K562 (cell line): ENCODE data around the gene FANCC. TPM values are rescaled to one million over a fixed set of nuclear protein-coding genes. Genes with fewer than 3 reads are reported as not detected.

Source experiments
- FOS ChIP-seq: IDR thresholded peaks from 3 replicates; pipeline ENCODE4 v1.6.1; 2011; ENCODE audit not compliant: insufficient read length; ENCODE audit errors: extremely low read depth
- GATAD2B ChIP-seq: fragments of 450-650 bp; IDR thresholded peaks from 2 replicates; pipeline ENCODE4 v1.6.1; 2017; ENCODE audit warnings: mild to moderate bottlenecking, borderline replicate concordance
- HIVEP1 ChIP-seq: fragments of 250-450 bp; sonication (Bioruptor Pico); IDR thresholded peaks from 2 replicates; pipeline ENCODE4 v1.4.0; 2020; ENCODE audit warnings: mild to moderate bottlenecking
- IRF2 ChIP-seq: sonication (generic); formaldehyde crosslinking; IDR thresholded peaks from 2 replicates; pipeline ENCODE4 v1.8.1; 2022; ENCODE audit warnings: mild to moderate bottlenecking, missing genetic modification reagents
- MCM7 ChIP-seq, 2 experiments: fragments of 450-650 bp; IDR thresholded peaks; 2 replicates each; pipeline ENCODE4 v1.6.1; 2016 to 2018
- NONO ChIP-seq, 2 experiments: fragments of 200-400 bp in 1 of 2; fragments of 450-650 bp in 1 of 2; formaldehyde crosslinking in 1 of 2; IDR thresholded peaks; 2 replicates each; pipeline ENCODE4 v1.6.1; 2017; ENCODE audit warnings: low read depth in 2 of 2, mild to moderate bottlenecking in 2 of 2, moderate library complexity in 2 of 2, low read length in 1 of 2
- NRF1 ChIP-seq, 2 experiments: fragments of 450-650 bp; IDR thresholded peaks in 1 of 2; conservative IDR thresholded peaks in 1 of 2; 2 replicates each; pipeline ENCODE4 v1.6.1; 2014; ENCODE audit warnings: mild to moderate bottlenecking in 2 of 2
- PHTF2 ChIP-seq: fragments of 250-450 bp; sonication (Bioruptor Pico); IDR thresholded peaks from 2 replicates; pipeline ENCODE4 v1.5.0; 2021; ENCODE audit warnings: mild to moderate bottlenecking
- POLR2B ChIP-seq: fragments of 450-650 bp; IDR thresholded peaks from 2 replicates; pipeline ENCODE4 v1.6.1; 2018; ENCODE audit warnings: low read depth; ENCODE audit not compliant: partially characterized antibody
- SMARCA4 ChIP-seq: fragments of 450-650 bp; IDR thresholded peaks from 2 replicates; pipeline ENCODE4 v1.6.1; 2016
- polyA plus RNA-seq, 8 experiments: library from polyadenylated mRNA; depleted of rRNA in 4 of 8; stranded (reverse) in 5 of 8; unstranded in 3 of 8; fragments of >200 nt; fragmentation: Nextera tagmentation in 2 of 8; fragmentation: Illumina TruSeq in 1 of 8; extraction: Ambion mirVana in 2 of 8; extraction: Trizol in 1 of 8; gene quantifications; 2 replicates each; pipeline versions ENCODE4 v1.2.1 to v1.2.3, GENCODE V29; 2011 to 2014; ENCODE audit warnings: inconsistent platforms in 1 of 8, missing spikeins in 1 of 8
- total RNA-seq, 7 experiments: library from RNA; depleted of rRNA in 6 of 7; stranded (reverse); fragments of >200 nt in 6 of 7; fragmentation: Illumina TruSeq in 2 of 7; extraction: Trizol in 2 of 7; gene quantifications; 2 replicates each; pipeline versions ENCODE4 v1.2.1 to v1.2.3, GENCODE V29; 2011 to 2021; ENCODE audit warnings: low replicate concordance in 1 of 7
- TF ChIP-seq, protein P1 (sequence below): fragments of 450-650 bp; IDR thresholded peaks from 2 replicates; pipeline ENCODE4 v1.6.1; 2016; ENCODE audit warnings: borderline replicate concordance
- TF ChIP-seq, protein P2 (sequence below), 2 experiments: IDR thresholded peaks in 1 of 2; conservative IDR thresholded peaks in 1 of 2; 2 replicates each; pipeline ENCODE4 v1.6.1; 2016; ENCODE audit warnings: low read depth in 2 of 2, mild to moderate bottlenecking in 1 of 2, missing compliant biosample characterization in 1 of 2, missing genetic modification characterization in 1 of 2, moderate library complexity in 1 of 2
- TF ChIP-seq, protein P3 (sequence below): sonication (generic); formaldehyde crosslinking; IDR thresholded peaks from 2 replicates; pipeline ENCODE4 v1.8.1; 2023; ENCODE audit warnings: mild to moderate bottlenecking, missing genetic modification reagents

Gene FANCC
- total and polyA plus RNA-seq, 9 of the 15 experiments (the other 6 are each of a cell fraction or from before 2014, with no cell fraction given) = 4.6 to 18.4 (median 14.2) TPM

DNA sequence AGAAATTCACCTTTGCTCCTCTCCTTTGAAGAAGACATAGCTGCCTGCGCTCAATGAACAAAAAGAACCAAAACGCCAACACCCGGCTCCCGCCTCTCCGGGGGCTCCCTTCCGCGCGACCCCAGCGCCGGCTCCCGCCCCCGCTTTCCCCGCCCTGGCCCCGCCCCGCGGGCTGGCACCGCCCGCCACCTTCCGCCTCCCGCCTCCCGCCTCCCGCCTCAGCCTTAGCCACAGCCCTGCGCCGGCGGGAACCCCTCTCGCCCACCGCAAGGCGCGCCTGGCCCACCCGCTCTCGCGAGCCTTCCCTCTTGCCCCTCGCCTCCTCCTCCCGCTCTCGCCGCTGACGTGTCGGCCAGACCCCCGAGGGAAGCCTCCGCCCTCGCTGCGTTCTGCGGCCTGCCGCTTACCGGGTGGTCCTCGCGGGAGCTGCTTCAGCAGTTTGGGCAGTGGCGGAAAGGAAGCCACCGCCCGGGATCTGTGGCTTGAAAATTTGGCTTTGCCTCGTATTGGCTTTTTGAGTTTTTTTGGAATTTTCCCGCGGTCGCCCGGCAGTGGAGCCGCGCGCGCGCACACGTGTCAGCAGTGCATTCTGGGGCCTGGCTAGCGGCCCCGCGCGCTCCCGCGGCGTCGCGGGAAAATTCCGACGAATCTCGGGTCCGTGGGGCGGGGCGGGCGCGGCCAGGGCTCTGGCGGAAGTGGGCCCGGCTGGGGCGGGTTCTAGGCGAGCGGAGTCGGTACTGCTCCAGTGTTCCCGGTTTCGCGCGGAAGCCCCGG lies at the start of gene FANCC (continued):
- TF ChIP-seq IRF2 (CRISPR knock-in tag) (no peak), POLR2B (peak; percentile 59), GATAD2B (no peak), FOS (no peak), MCM7 (IDR thresholded peaks at IDR 0.05) (no peak), HIVEP1 (CRISPR knock-in tag) (no peak), NONO (IDR thresholded peaks at IDR 0.05; ENCODE audit: low read depth in 2 of 2, low read length in 1 of 2) (0 out of 4 replicates have a peak, but pooled peaks of 1 of the 2 experiments have one; percentile 18), SMARCA4 (no peak), NRF1 (conservative IDR thresholded peaks at IDR 0.05 in 1 of 2, IDR thresholded peaks at IDR 0.05 in 1 of 2) (peak; percentile 81 to 84), PHTF2 (no peak)
- TF ChIP-seq, protein P1, sequence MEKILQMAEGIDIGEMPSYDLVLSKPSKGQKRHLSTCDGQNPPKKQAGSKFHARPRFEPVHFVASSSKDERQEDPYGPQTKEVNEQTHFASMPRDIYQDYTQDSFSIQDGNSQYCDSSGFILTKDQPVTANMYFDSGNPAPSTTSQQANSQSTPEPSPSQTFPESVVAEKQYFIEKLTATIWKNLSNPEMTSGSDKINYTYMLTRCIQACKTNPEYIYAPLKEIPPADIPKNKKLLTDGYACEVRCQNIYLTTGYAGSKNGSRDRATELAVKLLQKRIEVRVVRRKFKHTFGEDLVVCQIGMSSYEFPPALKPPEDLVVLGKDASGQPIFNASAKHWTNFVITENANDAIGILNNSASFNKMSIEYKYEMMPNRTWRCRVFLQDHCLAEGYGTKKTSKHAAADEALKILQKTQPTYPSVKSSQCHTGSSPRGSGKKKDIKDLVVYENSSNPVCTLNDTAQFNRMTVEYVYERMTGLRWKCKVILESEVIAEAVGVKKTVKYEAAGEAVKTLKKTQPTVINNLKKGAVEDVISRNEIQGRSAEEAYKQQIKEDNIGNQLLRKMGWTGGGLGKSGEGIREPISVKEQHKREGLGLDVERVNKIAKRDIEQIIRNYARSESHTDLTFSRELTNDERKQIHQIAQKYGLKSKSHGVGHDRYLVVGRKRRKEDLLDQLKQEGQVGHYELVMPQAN = peak; percentile 58; the same call in 1 of the 2 replicates
- TF ChIP-seq, protein P2, sequence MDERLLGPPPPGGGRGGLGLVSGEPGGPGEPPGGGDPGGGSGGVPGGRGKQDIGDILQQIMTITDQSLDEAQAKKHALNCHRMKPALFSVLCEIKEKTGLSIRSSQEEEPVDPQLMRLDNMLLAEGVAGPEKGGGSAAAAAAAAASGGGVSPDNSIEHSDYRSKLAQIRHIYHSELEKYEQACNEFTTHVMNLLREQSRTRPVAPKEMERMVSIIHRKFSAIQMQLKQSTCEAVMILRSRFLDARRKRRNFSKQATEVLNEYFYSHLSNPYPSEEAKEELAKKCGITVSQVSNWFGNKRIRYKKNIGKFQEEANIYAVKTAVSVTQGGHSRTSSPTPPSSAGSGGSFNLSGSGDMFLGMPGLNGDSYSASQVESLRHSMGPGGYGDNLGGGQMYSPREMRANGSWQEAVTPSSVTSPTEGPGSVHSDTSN (CRISPR knock-in tag; IDR thresholded peaks at IDR 0.05; ENCODE audit: low read depth) = no peak
- TF ChIP-seq, protein P2 (tag; conservative IDR thresholded peaks at IDR 0.05; ENCODE audit: low read depth) = no peak
- TF ChIP-seq, protein P3, sequence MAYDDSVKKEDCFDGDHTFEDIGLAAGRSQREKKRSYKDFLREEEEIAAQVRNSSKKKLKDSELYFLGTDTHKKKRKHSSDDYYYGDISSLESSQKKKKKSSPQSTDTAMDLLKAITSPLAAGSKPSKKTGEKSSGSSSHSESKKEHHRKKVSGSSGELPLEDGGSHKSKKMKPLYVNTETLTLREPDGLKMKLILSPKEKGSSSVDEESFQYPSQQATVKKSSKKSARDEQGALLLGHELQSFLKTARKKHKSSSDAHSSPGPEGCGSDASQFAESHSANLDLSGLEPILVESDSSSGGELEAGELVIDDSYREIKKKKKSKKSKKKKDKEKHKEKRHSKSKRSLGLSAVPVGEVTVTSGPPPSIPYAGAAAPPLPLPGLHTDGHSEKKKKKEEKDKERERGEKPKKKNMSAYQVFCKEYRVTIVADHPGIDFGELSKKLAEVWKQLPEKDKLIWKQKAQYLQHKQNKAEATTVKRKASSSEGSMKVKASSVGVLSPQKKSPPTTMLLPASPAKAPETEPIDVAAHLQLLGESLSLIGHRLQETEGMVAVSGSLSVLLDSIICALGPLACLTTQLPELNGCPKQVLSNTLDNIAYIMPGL (CRISPR knock-in tag) = peak; percentile 57; the same call in 1 of the 2 replicates
